ENCODE measurements around the gene INPP5A. TPM values are rescaled to one million over a fixed set of nuclear protein-coding genes. Genes with fewer than 3 reads are reported as not detected.
"Not testable (repeated sequence)": the region's sequence is repeated elsewhere in the genome, so short reads cannot be mapped to it uniquely, and the experiment has no call there.

The INPP5A gene
- polyA plus RNA-seq, 6 donors from 2014 or later, result 1.3 to 6.7 (median 2.1) TPM

GRCh38 chr10:132565516-132566209, 28.1 kb downstream of the INPP5A start:
- H3K36me3 Mint-ChIP-seq, result no peaks in the 10 kb centered on the region
- no peak overlapping the region for H3K4me3 Mint-ChIP-seq
- peak overlapping the region in 1 of 6 donors; percentile 34 for H3K27ac Mint-ChIP-seq
- H3K4me1 Mint-ChIP-seq, result peaks cover 31 to 47% (median 47%) of the 10 kb centered on the region in 3 donors
- H3K9me3 Mint-ChIP-seq, result no peaks in the 10 kb centered on the region
- no peaks in the 10 kb centered on the region for H3K27me3 Mint-ChIP-seq
- no peak for ATAC-seq (ENCODE audit: low read depth in 2 of 2)
- no peak for DNase-seq

GRCh38 chr10:132566892-132567291, 29.3 kb downstream of the INPP5A start:
- DNase-seq (no peak), ATAC-seq (ENCODE audit: low read depth in 2 of 2) (no peak)
- H3K4me3 Mint-ChIP-seq, result no peak overlapping the region
- peak overlapping the region in 1 of 6 donors; percentile 81 for H3K27ac Mint-ChIP-seq
- no peaks in the 10 kb centered on the region for H3K9me3 Mint-ChIP-seq
- peaks cover 22 to 36% (median 35%) of the 10 kb centered on the region in 3 donors for H3K4me1 Mint-ChIP-seq
- no peaks in the 10 kb centered on the region for H3K27me3 Mint-ChIP-seq
- H3K36me3 Mint-ChIP-seq, result no peaks in the 10 kb centered on the region

- ATAC-seq (ENCODE audit: low read depth in 2 of 2) (no peak), DNase-seq (no peak)
- Mint-ChIP-seq H3K4me1 (peaks cover 10 to 14% (median 13%) of the 10 kb centered on the region in 3 donors), H3K9me3 (no peaks in the 10 kb centered on the region), H3K27ac (peak overlapping the region in 3 of 6 donors; percentile 82 to 93 (median 85)), H3K4me3 (peak overlapping the region in 5 of 8 donors; percentile 12 to 80 (median 45)), H3K27me3 (no peaks in the 10 kb centered on the region), H3K36me3 (no peaks in the 10 kb centered on the region)
These were observed 32.7 kb downstream of the INPP5A start for GRCh38 chr10:132570265-132570664.

- H3K27ac Mint-ChIP-seq, result peak overlapping the region in 3 of 6 donors; percentile 82 to 93 (median 85)
- peaks cover 4 to 15% (median 10%) of the 10 kb centered on the region in 3 donors for H3K4me1 Mint-ChIP-seq
- no peaks in the 10 kb centered on the region for H3K27me3 Mint-ChIP-seq
- no peaks in the 10 kb centered on the region for H3K36me3 Mint-ChIP-seq
- H3K4me3 Mint-ChIP-seq, result peak overlapping the region in 2 of 8 donors; percentile 41 to 78
- H3K9me3 Mint-ChIP-seq, result no peaks in the 10 kb centered on the region
- DNase-seq (peak; percentile 82), ATAC-seq (ENCODE audit: low read depth in 2 of 2) (peak; percentile 70 to 71)
These were observed 33.4 kb downstream of the INPP5A start for GRCh38 chr10:132570771-132571649.

GRCh38 chr10:132571650-132572544, 34.3 kb downstream of the INPP5A start:
- no peaks in the 10 kb centered on the region for H3K27me3 Mint-ChIP-seq
- no peak overlapping the region for H3K27ac Mint-ChIP-seq
- H3K4me3 Mint-ChIP-seq, result peak overlapping the region in 1 of 8 donors; percentile 78
- DNase-seq (peak; percentile 77), ATAC-seq (ENCODE audit: low read depth in 2 of 2) (peak; percentile 55 to 56)
- H3K36me3 Mint-ChIP-seq, result no peaks in the 10 kb centered on the region
- H3K9me3 Mint-ChIP-seq, result no peaks in the 10 kb centered on the region
- peaks cover 2 to 24% (median 10%) of the 10 kb centered on the region in 3 donors for H3K4me1 Mint-ChIP-seq

GRCh38 chr10:132572545-132572937, 35.0 kb downstream of the INPP5A start:
- no peaks in the 10 kb centered on the region for H3K36me3 Mint-ChIP-seq
- no peaks in the 10 kb centered on the region for H3K9me3 Mint-ChIP-seq
- H3K4me3 Mint-ChIP-seq, result no peak overlapping the region
- DNase-seq (no peak), ATAC-seq (ENCODE audit: low read depth in 2 of 2) (no peak)
- H3K27ac Mint-ChIP-seq, result no peak overlapping the region
- H3K27me3 Mint-ChIP-seq, result no peaks in the 10 kb centered on the region
- H3K4me1 Mint-ChIP-seq, result peaks cover 0 to 24% (median 14%) of the 10 kb centered on the region in 3 donors

GRCh38 chr10:132572946-132573345, 35.4 kb downstream of the INPP5A start:
- not testable (repeated sequence) for H3K9me3 Mint-ChIP-seq; ATAC-seq (ENCODE audit: low read depth in 2 of 2); H3K4me3 Mint-ChIP-seq; H3K27me3 Mint-ChIP-seq; H3K27ac Mint-ChIP-seq; DNase-seq; H3K36me3 Mint-ChIP-seq
- peaks cover 0 to 24% (median 18%) of the 10 kb centered on the region in 3 donors for H3K4me1 Mint-ChIP-seq

GRCh38 chr10:132574288-132574687, 36.7 kb downstream of the INPP5A start:
- Mint-ChIP-seq H3K9me3 (no peaks in the 10 kb centered on the region), H3K4me3 (no peak overlapping the region), H3K36me3 (no peaks in the 10 kb centered on the region), H3K4me1 (peaks cover 0 to 35% (median 26%) of the 10 kb centered on the region in 3 donors), H3K27ac (no peak overlapping the region), H3K27me3 (no peaks in the 10 kb centered on the region)
- DNase-seq (no peak), ATAC-seq (ENCODE audit: low read depth in 2 of 2) (no peak)

- H3K36me3 Mint-ChIP-seq, result no peaks in the 10 kb centered on the region
- H3K27me3 Mint-ChIP-seq, result no peaks in the 10 kb centered on the region
These were observed 37.3 kb downstream of the INPP5A start for GRCh38 chr10:132574783-132575319.

GRCh38 chr10:132575320-132576201, 38.0 kb downstream of the INPP5A start:
- H3K9me3 Mint-ChIP-seq, result no peaks in the 10 kb centered on the region
- DNase-seq, result peak; percentile 70
- peaks cover 0 to 39% (median 30%) of the 10 kb centered on the region in 3 donors for H3K4me1 Mint-ChIP-seq
- H3K27me3 Mint-ChIP-seq, result no peaks in the 10 kb centered on the region
- peak; percentile 24 to 26 for ATAC-seq (ENCODE audit: low read depth in 2 of 2)
- peak overlapping the region in 6 of 8 donors; percentile 64 to 87 (median 80) for H3K4me3 Mint-ChIP-seq
- no peaks in the 10 kb centered on the region for H3K36me3 Mint-ChIP-seq
- H3K27ac Mint-ChIP-seq, result peak overlapping the region in 4 of 6 donors; percentile 90 to 98 (median 93)

More at GRCh38 chr10:132574783-132575319, 37.3 kb downstream of the INPP5A start:
- Mint-ChIP-seq H3K4me3 (peak overlapping the region in 6 of 8 donors; percentile 64 to 87 (median 80)), H3K4me1 (peaks cover 0 to 37% (median 29%) of the 10 kb centered on the region in 3 donors), H3K27ac (peak overlapping the region in 4 of 6 donors; percentile 90 to 98 (median 93)), H3K9me3 (no peaks in the 10 kb centered on the region)
- no peak for ATAC-seq (ENCODE audit: low read depth in 2 of 2)
- no peak for DNase-seq

- Mint-ChIP-seq H3K4me1 (peaks cover 0 to 49% (median 41%) of the 10 kb centered on the region in 3 donors), H3K27ac (peak overlapping the region in 5 of 6 donors; percentile 16 to 86 (median 69)), H3K36me3 (peaks cover 7 to 10% of the 10 kb centered on the region in 2 donors), H3K4me3 (peak overlapping the region in 4 of 8 donors; percentile 10 to 61 (median 46)), H3K9me3 (peaks cover 0 to 4% (median 0%) of the 10 kb centered on the region in 7 donors), H3K27me3 (no peaks in the 10 kb centered on the region)
- ATAC-seq (ENCODE audit: low read depth in 2 of 2) (no peak), DNase-seq (no peak)
These were observed 39.2 kb downstream of the INPP5A start for GRCh38 chr10:132576671-132577349.
